Measurements from ENCODE around the gene GTSE1. TPM values are rescaled to one million over a fixed set of nuclear protein-coding genes. Genes with fewer than 3 reads are reported as not detected.
A peak's percentile ranks its signal among the peaks of the same experiment; 100 is the strongest.

GTSE1 gene
- total RNA-seq, 1 donor from 2014 or later, result 0.39 TPM

DNA sequence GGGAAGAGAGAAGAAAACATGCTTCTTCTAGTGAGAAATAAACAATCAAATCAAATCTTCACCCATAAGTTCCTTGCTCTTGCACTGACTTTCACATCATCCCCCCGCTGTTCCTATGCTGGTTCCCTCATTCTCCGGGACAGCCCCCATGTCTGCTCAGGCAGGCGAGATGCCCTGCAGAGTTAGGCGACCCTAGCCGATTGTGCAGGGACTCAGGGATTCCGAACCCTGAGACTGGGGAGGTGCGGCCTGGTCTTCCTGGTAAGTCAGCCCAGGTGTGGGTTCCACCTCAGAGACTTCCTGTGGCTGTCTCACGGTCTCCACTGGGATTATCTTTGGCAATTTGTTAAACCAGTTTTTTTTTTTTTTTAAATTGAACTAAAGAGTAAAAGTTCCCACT is 22.3 kb upstream of the GTSE1 start:
- DNase-seq (ENCODE audit: low spot score), result peak; percentile 43

- DNase-seq (ENCODE audit: low spot score), result no peak
Observed at GRCh38 chr22:46275455-46276122, 21.1 kb upstream of the GTSE1 start.

- no peak for DNase-seq (ENCODE audit: low spot score)
Observed at GRCh38 chr22:46276563-46276962, 20.1 kb upstream of the GTSE1 start.

DNA sequence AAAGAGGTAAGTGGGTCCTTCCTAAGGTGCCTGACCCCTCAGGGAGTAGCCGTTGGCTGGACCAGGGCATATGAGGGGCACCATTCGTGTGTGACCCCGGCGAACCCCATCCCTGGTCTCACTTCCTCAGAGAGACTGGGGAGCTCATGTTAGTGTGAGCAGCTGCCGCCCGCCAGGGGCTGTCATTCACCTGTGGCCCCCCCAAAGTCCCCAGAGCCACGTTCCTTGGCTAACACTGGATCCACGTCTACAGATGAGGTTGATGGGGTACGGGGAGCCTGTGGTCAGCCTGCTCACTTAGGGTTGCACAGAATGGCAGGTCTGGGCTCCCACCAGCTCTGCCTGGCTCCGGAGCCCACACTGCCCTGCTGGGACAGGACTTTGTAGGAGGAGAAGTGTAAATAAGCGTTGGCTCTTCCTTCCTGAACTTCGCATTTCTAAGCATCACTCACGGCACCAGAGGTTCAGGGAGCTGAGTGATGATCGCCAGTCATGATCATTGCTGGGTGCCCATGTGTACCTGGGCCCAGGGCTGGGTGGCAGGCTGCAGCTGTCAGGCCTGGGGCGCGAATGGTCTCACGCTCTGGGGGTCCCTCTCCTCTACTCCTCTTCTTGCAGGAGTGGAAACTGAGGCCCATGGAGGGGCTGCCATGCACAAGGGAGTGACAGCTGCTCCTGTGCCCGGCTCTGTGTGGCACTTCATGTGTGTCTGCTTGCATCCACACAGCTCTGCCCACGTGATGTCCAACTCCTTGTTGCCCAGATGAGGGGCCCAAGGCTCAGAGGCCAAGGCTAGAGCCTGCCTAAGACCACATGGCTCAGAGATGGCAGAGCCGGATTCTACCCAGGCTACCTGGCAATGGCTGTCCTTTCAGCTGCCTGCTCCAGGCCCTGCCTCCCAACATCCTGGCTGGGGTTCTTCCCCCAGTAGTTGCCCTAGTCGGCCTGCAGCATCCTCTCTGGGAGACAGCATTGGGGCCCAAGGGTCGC is 17.7 kb upstream of the GTSE1 start:
- no peak for DNase-seq (ENCODE audit: low spot score)

DNA sequence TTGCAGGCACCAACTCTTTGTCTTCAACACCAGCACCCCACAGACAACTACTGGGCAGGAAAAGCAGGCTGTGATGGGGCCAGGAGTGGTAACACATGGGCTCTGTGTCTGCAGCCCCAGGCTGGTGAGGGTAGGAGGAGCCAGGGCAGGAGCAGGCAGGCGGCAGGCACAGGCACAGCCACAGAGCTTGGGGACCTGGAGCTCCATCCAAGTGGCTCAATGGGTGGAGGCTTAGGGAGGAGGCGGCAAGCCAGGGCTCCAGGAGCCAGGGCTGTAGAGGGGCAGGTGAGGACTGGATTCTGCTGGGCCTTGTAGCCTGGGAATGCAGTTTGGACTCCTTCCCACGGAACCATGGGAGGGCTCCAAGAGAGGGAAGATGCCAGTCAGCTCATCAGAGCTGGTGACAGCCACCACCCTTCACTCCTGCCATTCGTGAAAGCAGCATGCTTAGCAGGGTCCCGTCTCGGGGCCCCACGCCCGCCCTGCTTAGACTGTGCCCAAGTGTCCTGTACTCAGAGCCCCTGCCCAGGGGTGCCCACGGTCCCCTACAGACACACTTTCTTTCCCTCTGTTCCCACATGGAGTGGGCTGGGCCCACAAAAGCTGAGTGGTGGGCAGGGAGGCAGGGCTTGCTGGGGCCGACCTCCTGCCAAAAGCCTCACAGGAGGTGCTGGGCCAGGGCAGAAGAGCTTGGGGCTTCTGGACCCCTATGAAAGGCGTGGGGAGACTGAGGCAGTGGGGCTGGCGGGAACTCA is 16.4 kb upstream of the GTSE1 start:
- DNase-seq (ENCODE audit: low spot score), result no peak

- DNase-seq (ENCODE audit: low spot score), result no peak
Observed at GRCh38 chr22:46280999-46281623, 15.6 kb upstream of the GTSE1 start.

GRCh38 chr22:46281866-46282678 is 14.6 kb upstream of the GTSE1 start:
- DNase-seq (ENCODE audit: low spot score), result no peak

DNA sequence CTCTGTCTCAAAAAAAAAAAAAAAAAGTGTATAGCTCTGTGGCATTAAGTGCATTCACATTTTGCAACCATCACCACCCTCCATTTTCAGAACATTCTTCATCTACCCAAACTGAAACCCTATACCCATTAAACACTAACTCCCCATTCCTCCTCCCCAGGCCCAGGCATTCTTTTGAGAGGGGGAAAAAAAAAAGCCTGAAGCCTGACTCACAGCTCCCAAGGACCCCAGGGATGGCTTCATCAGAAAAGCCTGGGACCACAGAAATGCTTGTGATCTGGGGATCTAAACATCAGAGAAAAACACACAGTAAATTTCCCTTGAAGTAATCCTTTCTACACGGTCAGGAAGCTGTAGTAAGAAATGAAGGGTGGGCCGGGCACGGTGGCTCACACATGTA is 10.7 kb upstream of the GTSE1 start:
- no peak for DNase-seq (ENCODE audit: low spot score)

DNA sequence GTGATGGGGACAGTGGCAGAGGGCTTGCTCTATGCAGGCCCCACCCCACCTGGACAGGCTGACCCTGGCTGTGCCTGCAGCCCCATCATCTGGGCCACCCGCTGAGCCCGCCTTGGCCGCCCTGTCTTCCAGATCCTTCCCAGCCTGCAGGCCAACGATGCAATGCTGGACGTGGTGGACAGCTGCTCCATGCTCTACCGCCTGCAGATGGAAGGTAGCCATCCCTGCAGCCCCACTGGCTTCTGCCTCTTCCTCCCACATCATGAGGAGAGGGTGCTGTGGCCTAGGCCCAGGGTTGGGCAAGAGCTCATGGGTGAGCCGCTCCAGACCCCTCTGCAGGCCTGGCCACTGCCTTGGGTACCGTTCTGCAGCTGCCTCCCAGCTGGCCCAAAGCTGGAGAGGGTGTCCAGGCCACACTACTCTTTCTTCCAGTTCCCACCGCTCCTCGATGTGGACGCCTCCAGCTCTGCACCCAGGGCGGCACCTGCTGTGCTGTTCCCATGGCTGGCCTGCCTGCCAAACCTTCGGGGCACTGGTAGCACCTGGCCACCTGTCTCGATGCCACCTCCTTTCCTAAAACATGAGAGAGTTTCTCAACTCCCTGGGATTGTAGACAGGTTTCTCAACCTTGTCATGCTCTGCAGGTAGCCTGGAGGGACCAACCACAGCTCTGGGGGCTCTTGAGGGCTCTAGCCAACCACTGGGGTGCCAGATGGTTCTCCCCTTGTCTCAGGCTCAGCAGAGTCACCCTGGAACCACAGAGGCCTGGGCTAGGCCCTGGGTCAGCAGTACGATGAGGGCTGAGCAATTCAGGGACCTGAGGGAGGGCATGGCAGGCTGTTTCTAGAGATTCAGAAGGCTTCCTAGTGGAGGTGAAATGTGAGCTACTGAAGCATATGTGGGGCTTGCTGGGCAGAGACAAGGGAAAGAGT is 9.5 kb upstream of the GTSE1 start:
- no peak for DNase-seq (ENCODE audit: low spot score)

GRCh38 chr22:46287873-46288751 is 8.6 kb upstream of the GTSE1 start:
- DNase-seq (ENCODE audit: low spot score), result no peak

DNA sequence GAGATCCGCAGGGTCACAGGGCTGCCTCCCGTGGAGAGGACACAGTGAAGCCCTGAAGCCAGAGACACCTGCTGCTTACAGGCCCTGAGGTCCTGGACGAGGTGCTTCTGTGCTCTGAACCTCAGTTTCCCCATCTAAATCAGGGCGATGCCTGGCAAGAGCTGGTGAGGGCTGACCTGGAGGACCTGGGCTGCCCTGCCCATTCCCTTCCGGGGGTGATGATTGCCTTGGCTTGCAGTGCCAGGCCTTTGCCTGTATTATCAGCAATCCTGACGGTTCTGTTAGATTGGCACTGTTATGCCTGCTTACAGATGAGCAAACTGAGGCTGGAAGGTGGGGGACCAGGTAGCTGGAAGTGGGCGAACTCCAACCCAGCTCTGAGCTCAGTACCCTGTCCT is 7.8 kb upstream of the GTSE1 start:
- DNase-seq (ENCODE audit: low spot score), result no peak

- DNase-seq (ENCODE audit: low spot score), result no peak
Observed at GRCh38 chr22:46289244-46289891, 7.3 kb upstream of the GTSE1 start.

DNA sequence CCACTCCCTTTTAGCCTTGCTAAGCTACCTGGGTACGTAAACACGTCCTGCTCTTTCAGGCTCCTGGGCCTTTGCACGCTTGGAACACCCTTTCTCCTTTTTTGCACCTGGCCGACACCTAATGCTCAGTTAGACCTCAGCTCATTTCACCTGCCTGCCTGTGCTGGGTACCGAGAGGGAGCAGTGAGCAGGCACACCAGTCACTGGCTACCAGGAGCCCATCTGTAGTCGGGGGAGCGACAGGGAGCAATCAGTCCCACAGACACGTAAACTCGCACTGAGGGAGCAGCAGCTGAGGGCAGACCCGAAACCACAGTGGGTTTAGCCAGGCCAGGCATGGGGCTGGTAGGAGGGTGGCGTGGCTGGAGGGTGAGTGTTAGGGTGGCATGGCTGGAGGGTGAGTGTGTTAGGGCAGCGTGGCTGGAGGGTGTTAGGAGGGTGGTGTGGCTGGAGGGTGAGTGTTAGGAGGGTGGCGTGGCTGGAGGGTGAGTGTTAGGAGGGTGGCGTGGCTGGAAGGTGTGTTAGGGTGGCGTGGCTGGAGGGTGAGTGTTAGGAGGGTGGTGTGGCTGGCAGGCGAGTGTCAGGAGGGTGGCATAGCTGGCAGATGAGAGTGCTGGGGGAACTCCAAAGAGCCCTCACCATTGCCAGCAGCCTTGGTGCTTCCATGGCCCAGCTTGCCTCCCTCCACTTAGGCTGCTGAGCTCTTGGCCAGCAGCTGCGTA is 6.4 kb upstream of the GTSE1 start:
- no peak for DNase-seq (ENCODE audit: low spot score)

- no peak for DNase-seq (ENCODE audit: low spot score)
Observed at GRCh38 chr22:46290843-46291785, 5.6 kb upstream of the GTSE1 start.

GRCh38 chr22:46292173-46292572 is 4.5 kb upstream of the GTSE1 start:
- no peak for DNase-seq (ENCODE audit: low spot score)

DNA sequence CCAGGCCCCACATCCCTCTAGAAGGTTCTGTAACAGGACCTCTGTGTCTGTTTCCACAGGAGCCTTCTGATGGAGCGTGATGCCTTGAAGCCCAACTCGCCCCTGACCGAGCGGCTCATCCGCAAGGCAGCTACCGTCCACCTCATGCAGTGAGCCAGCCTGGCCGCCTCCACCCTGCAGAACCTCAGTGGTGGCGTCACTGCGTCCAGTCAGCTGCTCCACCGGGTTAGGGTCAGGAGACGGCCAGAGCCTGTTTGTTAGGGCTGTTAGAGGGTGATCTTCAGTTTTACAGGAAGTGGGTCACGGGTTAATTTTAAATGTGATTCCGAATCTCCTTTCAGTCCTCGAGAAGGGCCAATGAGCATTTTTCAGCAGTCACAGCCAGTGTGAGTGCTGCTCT is 3.9 kb upstream of the GTSE1 start:
- DNase-seq (ENCODE audit: low spot score), result no peak

Data from mesenteric fat pad (tissue), 1 donor.